ENCODE data around the gene UBE2J1.
A peak's percentile ranks its signal among the peaks of the same experiment; 100 is the strongest.
"Not testable (repeated sequence)": the region's sequence is repeated elsewhere in the genome, so short reads cannot be mapped to it uniquely, and the experiment has no call there.

UBE2J1 gene

DNA sequence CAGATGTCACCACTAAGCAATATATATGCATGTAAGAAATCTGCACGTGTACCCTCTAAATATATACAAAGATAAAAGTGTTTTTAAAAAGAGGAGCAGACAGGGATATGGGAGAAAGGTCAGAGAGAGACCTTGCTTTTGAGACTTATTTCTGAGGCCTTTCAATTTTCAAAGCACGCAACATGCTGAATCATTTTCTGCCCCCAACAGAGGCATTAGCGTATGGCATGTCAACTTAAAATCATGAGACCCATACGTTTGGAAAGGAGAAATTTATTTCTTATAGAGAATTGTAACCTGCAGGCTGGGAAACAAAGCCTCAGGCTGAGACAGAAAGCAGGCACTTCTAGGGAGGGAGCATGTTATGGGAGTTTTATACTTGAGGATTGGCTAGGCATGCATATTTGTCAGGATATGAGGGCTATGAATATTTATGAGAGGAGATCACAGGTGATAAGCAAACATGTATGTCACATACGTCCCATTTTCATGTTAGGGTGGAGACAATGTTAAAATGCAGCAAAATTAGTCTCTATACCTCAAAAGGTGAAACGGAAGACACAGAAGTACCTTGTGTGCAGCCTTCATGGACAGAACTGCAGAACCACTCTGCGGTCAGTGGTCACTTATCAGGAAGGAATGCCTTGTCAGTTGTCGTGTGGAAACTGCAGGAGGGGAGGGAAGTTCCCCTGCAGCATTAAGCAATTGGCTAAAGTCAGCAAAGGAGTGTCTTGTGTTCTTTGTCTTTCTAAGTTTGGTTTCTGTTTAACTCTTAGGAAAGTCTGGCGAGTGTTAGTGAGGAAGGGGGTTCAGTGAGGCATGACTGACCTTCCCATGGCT lies 31.2 kb downstream of the UBE2J1 start:
- no peak for DNase-seq

DNA sequence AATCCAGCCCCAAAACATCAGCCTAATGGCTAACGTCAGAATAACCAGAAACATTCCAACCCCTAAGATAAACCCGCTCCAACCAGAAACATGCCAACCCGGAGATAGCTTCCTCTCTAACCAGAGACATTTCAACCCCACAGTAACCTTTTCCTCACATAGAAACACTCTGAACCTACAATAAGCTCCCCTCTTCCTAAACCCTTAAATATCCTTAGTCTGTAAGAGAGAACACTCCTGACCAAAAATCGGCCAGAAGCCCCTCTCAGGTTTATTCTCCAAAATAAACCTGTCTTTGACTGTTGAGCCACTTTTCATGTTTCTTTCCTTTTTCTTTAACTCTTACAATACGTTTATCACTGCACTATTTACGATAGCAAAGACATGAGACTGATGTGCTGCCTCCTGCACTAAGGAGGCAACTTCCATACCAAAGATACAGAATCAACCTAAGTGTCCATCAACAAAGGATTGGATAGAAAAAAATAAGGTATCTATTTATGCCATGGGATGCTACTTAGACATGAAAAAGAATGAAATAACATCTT lies 32.4 kb downstream of the UBE2J1 start:
- DNase-seq, result no peak

DNA sequence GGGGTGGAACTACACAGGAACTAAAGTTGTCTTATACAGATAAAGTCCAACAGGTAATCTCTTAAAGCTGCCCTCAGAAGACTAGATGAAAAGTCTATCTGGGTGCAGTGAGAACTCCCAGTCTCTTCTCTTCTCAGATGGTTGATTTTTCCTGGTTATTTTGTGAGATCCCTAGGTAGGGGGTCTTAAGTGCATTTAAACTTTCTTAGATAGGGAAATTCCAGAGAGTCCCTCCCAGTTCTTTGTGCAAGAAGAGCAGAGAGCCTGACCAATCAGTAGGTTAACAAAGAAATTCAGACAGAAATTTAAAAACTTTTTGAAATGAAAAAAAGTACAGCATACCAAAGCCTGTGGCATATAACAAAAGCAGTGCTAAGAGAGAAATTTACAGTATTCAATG lies 35.5 kb downstream of the UBE2J1 start:
- DNase-seq, result no peak

DNA sequence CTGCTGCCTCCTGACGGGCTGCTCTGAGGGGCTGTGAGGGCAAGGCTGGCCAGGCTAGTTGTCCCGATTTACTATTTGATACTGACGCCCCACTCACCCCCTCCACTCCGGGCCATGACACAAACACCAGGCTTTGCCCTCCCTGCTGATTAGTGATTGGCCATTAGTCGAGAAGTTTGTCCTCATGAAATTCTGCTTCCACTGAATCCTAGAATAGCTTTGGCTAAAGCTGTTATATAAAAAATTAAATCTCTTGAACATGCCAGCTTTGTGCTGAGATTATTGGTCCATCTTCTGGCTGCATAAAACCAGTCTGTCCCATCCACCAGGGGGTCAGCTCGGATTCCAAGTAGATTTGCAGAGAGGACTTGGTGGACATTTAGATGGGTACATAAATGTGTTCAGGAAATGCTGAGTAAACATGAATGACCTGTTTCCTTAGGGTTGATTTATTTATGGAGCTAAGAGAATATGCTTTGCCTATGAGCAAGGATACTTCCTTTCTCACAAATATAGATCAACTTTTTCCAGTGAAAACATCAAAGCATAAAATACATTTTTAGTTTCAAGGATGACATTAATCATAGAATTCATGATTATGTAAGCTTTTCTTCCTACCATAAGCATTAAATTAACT lies 37.2 kb downstream of the UBE2J1 start, which contains the start of gene GABRR2:
Gene GABRR2, minus strand, starts transcription at position 51 of the 637 bp plus-strand sequence. CDS start 134 bp downstream, outside the sequence.
- no peak for DNase-seq

DNA sequence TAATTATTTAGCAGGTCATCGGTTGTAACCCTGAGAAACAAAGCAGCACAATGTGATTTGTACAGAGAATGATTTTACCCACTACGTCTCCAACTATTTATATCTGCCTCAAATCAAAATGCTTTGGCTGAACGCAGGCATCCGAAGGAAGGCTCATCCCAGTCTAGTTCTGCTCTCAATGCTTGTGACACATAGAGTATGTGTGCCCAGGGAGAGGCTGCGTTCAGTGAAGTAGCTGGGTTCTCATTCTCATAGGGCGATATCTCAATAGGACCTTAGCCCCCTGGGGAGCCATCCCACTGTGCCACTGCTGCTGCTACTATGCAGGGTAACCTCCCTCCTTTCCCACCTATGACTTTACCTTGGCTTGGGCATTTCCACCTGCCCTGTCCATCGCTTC lies 37.8 kb downstream of the UBE2J1 start:
- DNase-seq, result no peak

DNA sequence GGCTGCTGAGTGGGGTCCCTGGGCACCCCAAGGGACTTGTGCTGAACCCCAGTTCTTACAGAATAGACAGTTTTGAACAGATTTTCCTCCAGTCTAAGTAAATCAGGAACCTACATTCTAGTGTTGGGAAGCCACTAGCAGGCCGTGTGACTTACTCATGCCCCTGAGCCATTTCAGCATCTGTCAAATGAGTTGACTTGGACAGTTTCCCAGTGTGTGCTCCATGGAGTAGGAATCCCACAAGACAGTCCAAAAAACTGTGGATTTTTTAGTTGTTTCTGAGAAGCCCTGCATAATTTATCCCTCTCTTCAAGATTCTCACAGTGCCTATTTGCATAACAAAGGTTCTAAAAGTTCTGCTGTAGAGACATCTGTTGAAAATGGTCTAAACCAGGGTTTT lies 39.5 kb downstream of the UBE2J1 start:
- no peak for DNase-seq

DNA sequence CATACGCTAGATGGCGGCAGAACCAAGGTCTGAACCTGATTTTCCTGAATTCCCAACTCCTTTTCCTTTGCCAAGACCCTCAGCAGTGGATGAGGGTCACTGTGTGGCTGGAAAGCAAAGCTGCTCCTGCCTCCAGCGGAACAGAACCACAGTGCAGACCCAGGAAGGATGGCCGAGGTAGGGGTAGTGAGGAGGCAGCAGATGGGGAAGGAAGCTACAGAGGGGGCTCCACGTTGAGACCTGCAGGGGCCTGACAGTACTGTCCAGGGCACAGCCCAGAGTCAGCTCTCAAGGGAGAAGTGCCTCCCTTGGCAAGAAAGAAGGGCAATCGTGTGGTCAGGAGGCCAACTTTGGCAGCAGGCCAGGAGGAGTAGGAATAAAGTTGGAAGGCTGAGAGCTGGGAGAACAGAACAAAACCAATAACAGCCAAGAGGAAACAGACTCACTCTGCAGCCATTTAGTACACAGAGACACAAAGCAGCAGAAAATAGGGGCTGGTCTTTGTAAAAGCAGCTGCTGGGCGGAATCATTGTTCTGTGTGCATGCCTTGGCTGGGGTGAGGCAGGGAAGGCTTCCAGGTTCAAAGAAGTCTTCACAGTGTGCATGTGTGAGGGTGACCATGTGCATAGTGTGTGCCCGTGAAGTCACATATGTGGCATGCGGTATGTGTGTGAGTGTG lies 40.5 kb downstream of the UBE2J1 start:
- peak; percentile 47 for DNase-seq

DNA sequence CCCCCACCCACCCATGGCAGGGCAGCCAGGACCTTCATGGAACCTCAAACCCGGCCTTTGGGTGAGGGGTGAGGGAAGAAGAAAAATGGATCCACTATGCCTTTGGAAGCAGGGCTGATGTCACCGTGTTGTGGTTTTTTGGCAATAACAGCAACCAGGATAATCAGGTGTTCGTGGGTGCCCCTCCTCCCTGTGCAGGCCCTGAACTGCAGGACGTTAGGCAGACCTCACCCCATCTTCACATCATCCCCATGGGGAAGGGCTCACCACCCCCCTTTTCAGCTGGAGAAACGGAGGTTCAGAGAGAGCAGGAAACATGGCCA lies 41.0 kb downstream of the UBE2J1 start:
- no peak for DNase-seq

DNA sequence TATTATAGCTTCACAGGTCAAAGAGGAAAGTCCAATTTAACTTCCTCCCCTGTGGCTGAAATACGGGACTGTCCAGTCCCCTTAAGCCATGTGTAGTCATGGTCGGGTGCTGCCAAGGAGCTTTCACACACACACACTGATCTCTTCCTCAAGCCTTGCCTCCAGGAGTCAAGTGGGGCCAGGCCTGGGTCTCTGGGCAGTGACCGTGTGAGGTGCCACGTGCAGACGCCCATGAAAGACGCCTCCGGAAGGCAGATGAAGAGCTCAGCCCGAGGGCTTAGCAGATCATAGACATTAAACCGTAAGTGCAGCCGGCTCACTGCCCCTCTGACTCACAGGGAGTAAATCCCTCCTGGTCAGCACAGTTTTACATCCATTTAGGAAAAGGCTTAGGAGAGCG lies 41.6 kb downstream of the UBE2J1 start:
- no peak for DNase-seq

DNA sequence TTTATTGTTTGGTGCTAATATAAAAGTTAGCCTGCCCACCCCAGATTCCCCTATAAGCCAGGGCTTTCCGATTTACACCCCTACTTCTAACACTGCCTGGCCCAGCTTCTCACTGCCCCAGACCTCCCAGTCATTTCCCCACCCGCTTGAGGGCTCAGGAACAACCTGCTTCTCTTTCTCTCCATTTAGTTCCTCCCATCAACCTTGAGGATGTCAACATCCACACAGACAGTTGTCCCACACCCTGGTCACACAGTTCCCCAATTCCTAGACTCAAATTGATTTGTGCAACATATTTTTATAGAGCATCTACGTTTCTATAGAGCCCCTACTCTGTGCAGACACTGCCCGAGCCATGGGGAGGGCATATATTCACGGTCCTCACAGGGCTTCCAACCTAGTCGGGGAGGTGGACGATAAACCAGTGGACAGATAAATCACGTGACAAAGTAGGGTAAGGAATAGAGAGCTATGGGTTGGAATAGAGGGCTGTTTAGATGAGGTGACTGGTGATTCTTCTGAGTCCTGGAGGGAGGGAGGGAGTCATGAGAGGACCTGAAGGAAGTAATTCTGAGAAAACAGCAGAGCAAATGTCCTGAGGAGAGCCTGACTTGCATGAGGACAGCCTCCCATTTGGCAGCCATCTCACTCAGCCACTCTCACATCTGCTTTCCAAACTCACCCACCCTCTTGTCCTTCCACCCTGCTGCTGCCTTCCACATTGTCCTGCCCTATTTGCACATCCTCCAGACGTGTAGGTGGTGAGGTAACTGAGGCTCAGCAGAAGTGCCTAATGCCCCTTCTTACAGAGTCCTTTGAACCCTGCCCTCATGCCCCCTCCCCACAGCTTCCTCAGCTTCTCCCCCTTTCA lies 43.8 kb downstream of the UBE2J1 start:
- DNase-seq, result no peak

DNA sequence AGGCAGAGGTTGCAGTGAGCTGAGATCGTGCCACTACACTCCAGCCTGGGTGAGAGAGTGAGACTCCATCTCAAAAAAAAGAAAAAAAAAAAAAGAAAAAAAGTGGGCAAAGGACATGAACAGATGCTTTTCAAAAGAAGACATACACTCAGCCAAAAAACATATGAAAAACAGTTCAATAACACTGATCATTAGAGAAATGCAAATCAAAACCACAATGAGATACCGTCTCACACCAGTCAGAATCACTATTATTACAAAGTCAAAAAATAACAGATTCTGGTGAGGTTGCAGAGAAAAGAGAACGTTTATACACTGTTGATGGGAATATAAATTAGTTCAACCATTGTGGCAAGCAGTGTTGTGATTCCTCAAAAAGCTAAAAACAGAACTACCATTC lies 48.0 kb downstream of the UBE2J1 start:
- DNase-seq, result not testable (repeated sequence)

DNA sequence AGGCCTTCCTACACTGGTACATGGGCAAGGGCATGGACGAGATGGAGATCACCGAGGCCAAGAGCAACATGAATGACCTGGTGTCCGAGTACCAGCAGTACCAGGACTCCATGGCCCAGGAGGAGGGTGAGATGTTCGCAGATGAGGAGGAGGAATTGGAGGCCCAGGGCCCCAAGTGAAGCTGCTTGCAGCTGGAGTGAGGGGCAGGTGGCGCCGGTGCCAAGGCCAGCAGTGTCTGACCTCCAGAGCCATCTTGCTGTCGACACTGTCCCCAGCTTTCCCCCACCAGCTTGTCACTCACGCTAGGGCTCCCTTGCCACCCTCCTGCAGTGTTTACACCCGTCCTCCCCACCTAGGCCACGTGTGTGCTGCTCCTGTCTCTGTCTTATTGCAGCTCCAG lies 49.6 kb downstream of the UBE2J1 start:
- no peak for DNase-seq

DNA sequence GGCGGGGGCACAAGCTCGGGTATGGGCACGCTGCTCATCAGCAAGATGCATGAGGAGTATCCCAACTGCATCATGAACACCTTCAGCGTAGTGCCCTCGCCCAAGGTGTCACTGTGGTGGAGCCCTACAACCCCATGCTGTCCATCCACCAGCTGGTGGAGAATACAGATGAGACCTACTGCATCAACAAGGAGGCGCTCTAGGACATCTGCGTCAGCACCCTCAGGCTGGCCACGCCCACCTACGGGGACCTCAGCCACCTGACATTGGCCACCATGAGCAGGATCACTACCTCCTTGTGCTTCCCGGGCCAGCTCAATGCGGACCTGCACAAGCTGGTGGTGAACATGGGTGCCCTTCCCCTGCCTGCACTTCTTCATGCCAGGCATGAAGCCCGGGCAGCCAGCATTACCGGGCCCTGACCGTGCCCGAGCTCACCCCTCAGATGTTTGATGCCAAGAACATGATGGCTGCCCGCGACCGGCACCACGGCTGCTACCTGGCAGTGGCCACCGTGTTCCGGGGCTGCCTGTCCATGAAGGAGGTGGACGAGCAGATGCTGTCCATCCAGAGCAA lies 50.2 kb downstream of the UBE2J1 start:
- DNase-seq, result no peak

DNA sequence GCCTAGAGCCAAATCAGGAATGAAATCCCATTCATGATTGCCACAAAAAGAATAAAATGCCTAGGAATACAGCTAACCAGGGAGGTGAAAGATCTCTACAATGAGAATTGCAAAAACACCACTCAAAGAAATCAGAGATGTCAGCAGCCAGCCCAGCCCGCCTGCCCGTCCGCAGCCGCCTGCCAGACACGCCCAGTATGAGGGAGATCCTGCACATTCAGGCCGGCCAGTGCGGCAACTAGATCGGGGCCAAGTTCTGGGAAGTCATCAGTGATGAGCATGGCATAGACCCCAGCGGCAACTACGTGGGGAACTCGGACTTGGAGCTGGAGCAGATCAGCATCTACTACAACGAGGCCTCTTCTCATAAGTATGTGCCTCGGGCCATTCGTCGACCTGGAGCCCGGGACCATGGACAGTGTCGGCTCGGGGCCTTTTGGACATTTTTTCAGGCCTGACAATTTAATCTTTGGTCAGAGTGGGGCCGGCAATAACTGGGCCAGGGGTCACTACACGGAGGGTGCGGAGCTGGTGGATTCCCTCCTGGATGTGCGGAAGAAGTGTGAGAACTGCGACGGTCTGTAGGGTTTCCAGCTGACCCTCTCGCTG lies 50.8 kb downstream of the UBE2J1 start:
- DNase-seq, result no peak

DNA sequence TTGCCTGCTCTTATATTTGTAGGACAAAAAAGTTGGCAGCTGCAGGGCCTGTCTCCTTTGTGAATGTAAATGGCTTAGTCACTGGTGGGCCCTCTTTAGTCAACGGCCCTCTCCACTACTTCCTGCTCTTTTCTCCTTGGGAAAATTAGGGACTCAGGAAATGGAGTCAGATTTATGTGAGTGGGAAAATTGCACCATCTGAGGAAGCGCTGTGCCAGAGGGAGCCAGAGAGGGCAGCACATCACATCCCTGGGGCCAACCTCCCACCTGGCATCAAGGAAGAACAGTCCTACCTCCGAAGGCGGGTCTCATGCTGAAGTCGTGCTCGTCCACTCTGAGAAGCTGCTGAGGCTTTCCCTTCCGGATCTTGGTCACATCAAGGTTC lies 53.1 kb downstream of the UBE2J1 start:
- no peak for DNase-seq

DNA sequence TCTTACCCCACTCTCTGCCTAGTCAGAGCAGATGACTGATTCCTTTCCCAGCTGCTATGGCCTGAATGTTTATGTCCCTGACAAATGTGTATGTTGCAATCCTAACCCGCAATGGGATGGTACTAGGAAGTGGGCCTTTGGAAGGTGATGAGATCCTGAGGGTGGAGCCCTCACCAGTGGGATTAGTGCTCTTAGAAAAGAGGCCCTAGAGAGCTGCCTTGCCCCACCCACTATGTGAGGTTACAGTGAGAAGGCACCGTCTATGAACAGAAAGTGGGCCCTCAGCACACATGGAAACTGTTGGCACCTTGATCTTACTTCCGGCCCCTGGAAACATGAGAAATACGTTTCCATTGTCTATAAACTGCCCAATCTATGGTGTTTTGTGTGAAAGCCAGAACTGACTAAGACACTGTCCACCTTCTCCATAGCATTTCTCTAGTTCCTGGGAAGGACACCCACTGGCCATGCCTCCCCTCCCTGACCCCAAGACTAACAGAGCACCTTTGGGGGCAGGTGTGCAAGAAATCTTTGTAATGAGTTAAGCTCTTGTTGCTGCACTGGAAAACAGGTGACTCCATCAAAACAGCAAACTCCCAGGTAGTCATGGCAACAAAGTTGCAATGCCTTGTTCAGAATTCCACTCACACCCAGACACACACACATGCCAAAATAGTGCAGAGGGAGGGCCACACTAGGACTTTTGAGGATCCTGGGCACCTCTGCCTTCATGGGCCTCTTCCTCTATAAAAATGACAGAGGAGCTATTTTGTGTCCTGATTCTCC lies 53.6 kb downstream of the UBE2J1 start:
- DNase-seq, result no peak

DNA sequence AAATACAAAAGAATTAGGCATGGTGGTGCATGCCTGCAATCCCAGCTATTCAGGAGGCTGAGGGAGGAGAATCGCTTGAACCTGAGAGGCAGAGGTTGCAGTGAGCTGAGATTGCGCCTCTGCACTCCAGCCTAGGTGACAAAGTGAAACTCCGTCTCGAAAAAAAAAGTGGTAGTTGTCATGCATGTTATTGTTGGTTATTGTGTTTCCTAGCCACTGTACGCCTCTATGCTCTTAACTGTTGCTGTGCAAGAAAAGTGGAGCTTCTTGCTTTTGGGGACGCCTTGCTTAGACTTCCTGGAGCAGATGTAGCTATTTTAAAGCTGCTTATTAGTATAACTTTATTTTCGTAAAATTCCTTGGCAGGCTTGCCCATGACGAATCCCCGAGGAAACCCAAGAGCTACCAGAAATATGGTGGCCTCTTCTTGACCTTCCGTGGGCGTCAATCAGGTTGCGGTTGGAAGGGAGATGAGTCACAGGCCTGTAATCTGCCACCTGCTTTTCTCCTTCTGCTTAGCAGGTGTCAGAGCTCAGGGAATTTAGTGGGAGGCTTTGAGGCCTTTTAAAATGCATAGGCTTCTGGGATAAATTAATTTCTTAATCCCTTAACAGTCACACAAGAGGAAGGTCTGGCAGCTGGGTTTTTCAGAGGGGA lies 54.7 kb downstream of the UBE2J1 start:
- DNase-seq, result no peak

DNA sequence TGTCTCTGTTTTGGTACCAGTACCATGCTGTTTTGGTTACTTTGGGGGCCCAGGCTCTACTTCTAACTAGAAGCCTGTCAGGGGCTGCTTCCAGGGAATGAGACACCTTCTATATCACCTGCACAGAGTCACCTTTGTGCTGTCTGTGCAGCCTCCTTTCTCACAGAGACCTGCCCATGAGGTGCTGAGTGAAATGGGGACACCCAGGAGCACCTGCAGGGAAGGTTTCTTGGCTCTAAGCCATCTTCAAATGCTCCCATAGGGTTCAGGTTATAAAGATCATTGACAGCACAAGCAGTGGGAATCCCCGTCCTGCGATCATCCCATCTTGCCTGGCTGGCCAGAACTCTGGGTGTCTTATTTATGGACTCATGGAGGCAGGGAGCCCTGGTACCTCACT lies 56.5 kb downstream of the UBE2J1 start:
- no peak for DNase-seq

DNA sequence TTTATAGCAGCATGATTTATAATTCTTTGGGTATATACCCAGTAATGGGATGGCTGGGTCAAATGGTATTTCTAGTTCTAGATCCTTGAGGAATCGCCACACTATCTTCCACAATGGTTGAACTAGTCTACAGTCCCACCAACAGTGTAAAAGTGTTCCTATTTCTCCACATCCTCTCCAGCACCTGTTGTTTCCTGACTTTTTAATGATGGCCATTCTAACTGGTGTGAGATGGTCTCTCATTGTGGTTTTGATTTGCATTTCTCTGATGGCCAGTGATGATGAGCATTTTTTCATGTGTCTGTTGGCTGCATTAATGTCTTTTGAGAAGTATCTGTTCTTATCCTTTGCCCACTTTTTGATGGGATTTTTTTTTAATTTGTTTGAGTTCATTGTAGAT lies 57.4 kb downstream of the UBE2J1 start:
- not testable (repeated sequence) for DNase-seq

DNA sequence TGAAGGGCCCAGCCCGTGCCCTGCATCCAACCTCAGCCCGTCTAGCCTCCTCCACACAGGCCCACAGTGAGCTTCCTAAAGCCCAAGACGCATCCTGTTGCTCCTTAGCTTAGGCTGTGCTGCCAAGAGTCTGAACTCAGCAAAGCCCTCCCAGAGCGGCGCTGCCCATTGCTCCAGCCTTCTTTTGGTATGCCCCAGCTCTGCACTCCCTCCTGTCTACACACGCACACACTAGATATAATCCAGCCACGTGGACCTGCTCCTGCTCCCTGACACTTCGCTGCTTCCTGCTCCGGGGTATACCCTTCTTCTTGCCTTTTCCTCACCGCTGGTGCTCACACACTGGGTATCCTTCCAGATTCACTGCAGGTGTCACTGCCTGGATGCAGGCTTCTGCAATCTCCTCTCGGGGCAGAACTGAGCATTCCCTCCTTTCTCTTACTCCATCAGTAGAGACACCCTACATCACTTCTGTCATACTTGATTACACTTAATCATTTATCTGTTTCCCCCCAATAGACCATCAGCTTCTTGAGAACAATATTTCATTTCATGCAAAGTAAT lies 61.2 kb downstream of the UBE2J1 start:
- no peak for DNase-seq
